Endothelial cell of umbilical vein (primary cell): Measurements from ENCODE around the gene HSPD1. TPM values are rescaled to one million over a fixed set of nuclear protein-coding genes. Genes with fewer than 3 reads are reported as not detected.

Experiments used
- BruUV-seq: library from RNA; stranded (reverse); fragments of 400-500 nt; replicated peaks from 2 replicates; lab custom pipeline; 2021; lab: Mats Ljungman, UMichigan
- CTCF ChIA-PET: fragments of 300-600, 350-600 bp; sonication (Branson Sonifier 250); formaldehyde crosslinking; loops from one replicate; lab custom pipeline; 2021; ENCODE audit warnings: antibody characterized with exemption, inconsistent platforms; lab: Charles Lee
- POLR2A ChIA-PET: fragments of 300-600, 350-600 bp; sonication (Branson Sonifier 250); formaldehyde crosslinking; loops from one replicate; lab custom pipeline; 2021; ENCODE audit warnings: antibody characterized with exemption, inconsistent platforms; lab: Charles Lee
- DNase-seq: peaks from one replicate; pipeline ENCODE4 v3.0.0-alpha.2; 2011; ENCODE audit warnings: low read depth, low spot score
- FAIRE-seq: peaks from 2 replicates; lab custom pipeline; 2011; peaks lifted over from hg19 to GRCh38; lab: Jason Lieb, UNC
- H2AFZ ChIP-seq: 2 replicates; pipeline ENCODE4 v1.6.0; 2012; ENCODE audit warnings: low read depth, low read length, control low read depth, inconsistent platforms
- H3K27ac ChIP-seq: 2 replicates; pipeline ENCODE4 v1.5.1; 2011; ENCODE audit warnings: low read depth, mild to moderate bottlenecking, control low read depth, low read length, moderate library complexity; ENCODE audit not compliant: insufficient read depth
- H3K27me3 ChIP-seq, 2 experiments: 2 replicates each; pipeline versions ENCODE4 v1.6.0 to v1.6.1; 2011; ENCODE audit warnings: low read length in 2 of 2, mixed read lengths in 1 of 2; ENCODE audit not compliant: control insufficient read depth in 2 of 2, insufficient read depth in 2 of 2
- H3K36me3 ChIP-seq, 2 experiments: 2 replicates in 1 of 2; 3 replicates in 1 of 2; pipeline ENCODE4 v1.5.1; 2011; ENCODE audit warnings: low read length in 2 of 2, mild to moderate bottlenecking in 1 of 2, moderate library complexity in 1 of 2; ENCODE audit not compliant: control insufficient read depth in 2 of 2, insufficient read depth in 2 of 2; ENCODE audit errors: extremely low read depth in 1 of 2
- H3K4me1 ChIP-seq: 3 replicates; pipeline ENCODE4 v1.5.1; 2011; ENCODE audit warnings: mild to moderate bottlenecking, low read length; ENCODE audit not compliant: control insufficient read depth, insufficient read depth; ENCODE audit errors: extremely low read depth
- H3K4me2 ChIP-seq: 2 replicates; pipeline ENCODE4 v1.6.1; 2011; ENCODE audit warnings: low read length, control low read depth, mixed read lengths; ENCODE audit not compliant: insufficient read depth
- H3K4me3 ChIP-seq, 3 experiments: fragments of 200-600 bp in 1 of 3; sonication (generic), shearing (Covaris generic) in 1 of 3; replicated peaks in 1 of 3; 2 replicates each; pipeline ENCODE4 v1.5.1; 2011 to 2016; ENCODE audit warnings: control low read depth in 3 of 3, low read length in 3 of 3, mild to moderate bottlenecking in 2 of 3, inconsistent platforms in 1 of 3, low read depth in 1 of 3, moderate library complexity in 1 of 3; ENCODE audit not compliant: insufficient read depth in 1 of 3
- H3K79me2 ChIP-seq: 2 replicates; pipeline ENCODE4 v1.6.0; 2012; ENCODE audit warnings: low read length, inconsistent platforms; ENCODE audit not compliant: control insufficient read depth, insufficient read depth
- H3K9ac ChIP-seq: replicated peaks from 2 replicates; pipeline ENCODE3; 2011; ENCODE audit warnings: low read length, control low read depth; ENCODE audit not compliant: insufficient read depth; ENCODE audit errors: extremely low read depth
- H3K9me1 ChIP-seq: replicated peaks from 3 replicates; pipeline ENCODE4 v1.6.0; 2011; ENCODE audit warnings: mild to moderate bottlenecking, low read length; ENCODE audit not compliant: control insufficient read depth, insufficient read depth; ENCODE audit errors: extremely low read depth
- H3K9me3 ChIP-seq: replicated peaks from 2 replicates; pipeline ENCODE4 v1.5.1; 2012; ENCODE audit warnings: low read length, inconsistent platforms; ENCODE audit not compliant: control insufficient read depth, insufficient read depth
- H4K20me1 ChIP-seq: replicated peaks from 2 replicates; pipeline ENCODE3; 2011; ENCODE audit warnings: mild to moderate bottlenecking, low read length; ENCODE audit not compliant: control insufficient read depth, insufficient read depth; ENCODE audit errors: extremely low read depth
- CTCF ChIP-seq, 2 donors: IDR thresholded peaks; 1 replicate in 1 of 2; 2 replicates in 1 of 2; pipeline ENCODE4 v1.5.1; 2011; ENCODE audit warnings: low read length in 2 of 2, mild to moderate bottlenecking in 2 of 2, moderate library complexity in 2 of 2, control low read depth in 1 of 2, inconsistent platforms in 1 of 2, low read depth in 1 of 2; ENCODE audit not compliant: insufficient read depth in 1 of 2; ENCODE audit errors: extremely low read depth in 1 of 2
- EZH2 ChIP-seq: IDR thresholded peaks from 2 replicates; pipeline ENCODE4 v1.6.1; 2012; ENCODE audit warnings: borderline replicate concordance, low read depth, mild to moderate bottlenecking, moderate library complexity, low read length, inconsistent platforms; ENCODE audit not compliant: severe bottlenecking
- FOS ChIP-seq: IDR thresholded peaks from 2 replicates; pipeline ENCODE4 v1.6.1; 2011; ENCODE audit warnings: mild to moderate bottlenecking, low read length, moderate library complexity, borderline replicate concordance; ENCODE audit not compliant: insufficient read depth
- GATA2 ChIP-seq: IDR thresholded peaks from 2 replicates; pipeline ENCODE4 v1.7.0; 2011; ENCODE audit warnings: low read depth, mild to moderate bottlenecking, moderate library complexity, mixed read lengths, low read length; ENCODE audit not compliant: insufficient read length, insufficient read depth
- JUN ChIP-seq: IDR thresholded peaks from 2 replicates; pipeline ENCODE4 v1.6.1; 2011; ENCODE audit warnings: borderline replicate concordance, low read depth; ENCODE audit not compliant: insufficient read length, insufficient read depth
- MAX ChIP-seq: IDR thresholded peaks from 2 replicates; pipeline ENCODE4 v1.6.1; 2011; ENCODE audit not compliant: insufficient read depth, insufficient read length
- MYC ChIP-seq: IDR thresholded peaks from one replicate; pipeline ENCODE4 v1.6.1; 2011; ENCODE audit warnings: mild to moderate bottlenecking, low read depth, low read length
- POLR2A ChIP-seq: IDR thresholded peaks from 2 replicates; pipeline ENCODE4 v1.6.1; 2012; ENCODE audit warnings: low read depth, mild to moderate bottlenecking, control low read depth, low read length
- POLR2AphosphoS5 ChIP-seq: IDR thresholded peaks from 2 replicates; pipeline ENCODE4 v1.6.1; 2012; ENCODE audit warnings: low read depth, mild to moderate bottlenecking, control low read depth, low read length, moderate library complexity; ENCODE audit not compliant: insufficient read depth
- dilution Hi-C: fragments of 300-500 bp; cut with MboI; formaldehyde crosslinking; loops from one replicate; pipeline ENCODE4 v1.15.0; 2019; ENCODE audit warnings: low sequenced_read_pairs; ENCODE audit not compliant: extremely low pct_ligation_motif_present
- intact Hi-C: fragments of 100-400 bp; cut with micrococcal nuclease; formaldehyde crosslinking; loops from one replicate; pipeline ENCODE4 v1.10.0; 2022
- polyA plus RNA-seq, 4 experiments: library from polyadenylated mRNA; depleted of rRNA in 3 of 4; stranded (reverse) in 3 of 4; unstranded in 1 of 4; fragments of >200 nt; gene quantifications; 2 replicates each; pipeline versions ENCODE4 v1.2.1 to v1.2.3, GENCODE V29; 2011 to 2012; ENCODE audit warnings: missing spikeins in 1 of 4
- total RNA-seq: library from RNA; stranded (reverse); gene quantifications from 2 replicates; pipeline ENCODE4 v1.2.3, GENCODE V29; 2021

Gene HSPD1
- total and polyA plus RNA-seq, 2 donors (not counting 3 experiments of a cell fraction or from before 2014, with no cell fraction given), result 73.2 to 337 TPM

- Histone ChIP-seq H3K4me2 (peak overlapping the region; percentile 98), H3K9me1 (no peaks in the 10 kb centered on the region), H3K27ac (peak overlapping the region; percentile 98), H3K9ac (peak overlapping the region; percentile 99), H3K79me2 (peaks cover 47% of the 10 kb centered on the region), H2AFZ (no peak overlapping the region), H3K9me3 (no peaks in the 10 kb centered on the region), H3K27me3 (no peaks in the 10 kb centered on the region), H3K4me1 (peaks cover 14% of the 10 kb centered on the region), H3K36me3 (no peaks in the 10 kb centered on the region), H4K20me1 (peaks cover 2% of the 10 kb centered on the region), H3K4me3 (peak overlapping the region; percentile 61 to 95 (median 68))
- ChIA-PET POLR2A (interaction anchor here (1.2 kb wide), 1 partner anchor 62 kb away, joined by 4 read pairs; the partner anchor contains the start of gene MOB4), CTCF (interaction anchor here (1.9 kb wide), 1 partner anchor 18 kb away, joined by 15 read pairs; the partner anchor contains the start of gene SF3B1)
- TF ChIP-seq GATA2, result no peak
- TF ChIP-seq EZH2, result no peak
- no peak for TF ChIP-seq JUN
- no peak for TF ChIP-seq CTCF (IDR thresholded peaks at IDR 0.05; ENCODE audit: extremely low read depth in 1 of 2, insufficient read depth in 1 of 2, low read depth in 1 of 2, low read length in 2 of 2)
- TF ChIP-seq MAX, result no peak
- no peak for TF ChIP-seq POLR2AphosphoS5
- TF ChIP-seq POLR2A, result no peak
- TF ChIP-seq MYC, result no peak
- no peak for TF ChIP-seq FOS
- BruUV-seq, result no TSS peak
- no peak for FAIRE-seq
- intact Hi-C loops, result loop anchor here (1.0 kb wide), 4 partner anchors 19 to 251 kb away; partner anchors contain the start of genes HSPE1, MARS2 and SF3B1
- dilution Hi-C loops, result no loop called here
- DNase-seq, result peak; percentile 90
Measured at GRCh38 chr2:197453914-197454398, 45.7 kb downstream of the HSPD1 start.
